Body of pancreas (tissue), 4 donors: ENCODE data around the gene EFNA3. TPM values are rescaled to one million over a fixed set of nuclear protein-coding genes. Genes with fewer than 3 reads are reported as not detected.

ENCODE experiments used
- ATAC-seq: fragments of 150-250 bp; one replicate; pipeline ENCODE4 v1.9.1; 2016
- DNase-seq, 4 donors: peaks; one replicate each; pipeline ENCODE4 v3.0.0-alpha.2; 2019
- H3K27ac ChIP-seq, 4 donors: fragments of 200-600 bp; sonication (generic); 1 replicate in 3 of 4; 2 replicates in 1 of 4; pipeline versions ENCODE4 v1.5.1 to v1.6.1; 2016 to 2019; ENCODE audit warnings: mild to moderate bottlenecking in 1 of 4, mixed read lengths in 1 of 4, moderate library complexity in 1 of 4
- H3K27me3 ChIP-seq, 2 donors: fragments of 200-600 bp; sonication (generic); one replicate each; pipeline ENCODE4 v1.6.0; 2016; ENCODE audit warnings: mild to moderate bottlenecking in 1 of 2
- H3K36me3 ChIP-seq, 2 donors: fragments of 200-600 bp; sonication (generic); replicated peaks in 1 of 2; 2 replicates each; pipeline ENCODE4 v1.5.1; 2016; ENCODE audit warnings: low read depth in 2 of 2; ENCODE audit not compliant: insufficient read depth in 1 of 2
- H3K4me1 ChIP-seq: fragments of 200-600 bp; sonication (generic); one replicate; pipeline ENCODE4 v1.6.0; 2016
- H3K4me3 ChIP-seq, 2 donors: fragments of 200-600 bp; sonication (generic); 1 replicate in 1 of 2; 2 replicates in 1 of 2; pipeline ENCODE4 v1.5.1; 2016 to 2019
- H3K9me3 ChIP-seq, 3 donors: fragments of 200-600 bp; sonication (generic); 1 replicate in 2 of 3; 2 replicates in 1 of 3; pipeline ENCODE4 v1.5.1; 2016
- CTCF ChIP-seq, 7 experiments: fragments of 450-650 bp in 4 of 7; fragments of 200-600 bp in 3 of 7; sonication (generic) in 3 of 7; IDR thresholded peaks; one replicate each; pipeline ENCODE4 v1.5.1; 2016 to 2019; ENCODE audit warnings: antibody characterized with exemption in 7 of 7
- POLR2A ChIP-seq, 3 donors: fragments of 450-650 bp; IDR thresholded peaks; one replicate each; pipeline ENCODE4 v1.6.1; 2016; ENCODE audit warnings: antibody characterized with exemption in 3 of 3, mild to moderate bottlenecking in 2 of 3
- WGBS, 2 donors: methylation state at CpG; one replicate each; pipeline ENCODE4 v1.1.5; 2017; 5-methylcytosine and 5-hydroxymethylcytosine counted together
- intact Hi-C: fragments of 100-400 bp; cut with DNase I; formaldehyde crosslinking; loops from one replicate; pipeline ENCODE4 v1.15.1; 2023
- total RNA-seq, 2 donors: library from RNA; depleted of rRNA; stranded (reverse); fragments of >200 nt; gene quantifications; one replicate each; pipeline ENCODE4 v1.1.0, GENCODE V29; 2016

The EFNA3 gene
- total RNA-seq, 2 donors from 2014 or later = 1.8 TPM; not detected in 1

GRCh38 chr1:155032886-155033285 lies 45.8 kb upstream of the EFNA3 start:
- 80% methylated on average over 12 of the region's 12 CpGs; no CpG with 5 or more reads in 1 of the 2 donors for WGBS, 2 donors
- no peak for ATAC-seq
- no peak for DNase-seq

GRCh38 chr1:155033524-155033923 lies 45.1 kb upstream of the EFNA3 start, which contains the start of the genes DCST1 and DCST2:
Gene DCST1 (plus strand): TSS chr1:155033824. CDS start chr1:155034037, 213 bp downstream.
Gene DCST2 (minus strand): TSS chr1:155033781. CDS start chr1:155033701, 80 bp downstream.
- ATAC-seq (no peak), DNase-seq (no peak)
- intact Hi-C loops = no loop called here
- no peak within 1 kb of the TSS for H3K4me3 ChIP-seq
- 93 to 95% methylated on average over 7 to 9 of the region's 9 CpGs for WGBS, 2 donors
- H3K4me1 ChIP-seq = no peaks in the 10 kb centered on the region
- no peaks in the 10 kb centered on the region for H3K36me3 ChIP-seq
- no peak within 1 kb of the TSS for H3K27ac ChIP-seq
- TF ChIP-seq CTCF (IDR thresholded peaks at IDR 0.05) (no peak), POLR2A (IDR thresholded peaks at IDR 0.05) (no peak)
- H3K27me3 ChIP-seq = no peaks in the 10 kb centered on the region
- no peaks in the 10 kb centered on the region for H3K9me3 ChIP-seq

More at GRCh38 chr1:155032886-155033285, 45.8 kb upstream of the EFNA3 start:
- intact Hi-C loops = no loop called here
- Histone ChIP-seq H3K36me3 (no peaks in the 10 kb centered on the region), H3K4me1 (no peaks in the 10 kb centered on the region), H3K27ac (no peak overlapping the region), H3K27me3 (no peaks in the 10 kb centered on the region), H3K9me3 (no peaks in the 10 kb centered on the region), H3K4me3 (no peak overlapping the region)
- TF ChIP-seq POLR2A (IDR thresholded peaks at IDR 0.05) (no peak), CTCF (IDR thresholded peaks at IDR 0.05) (no peak)

- no peaks in the 10 kb centered on the region for H3K27me3 ChIP-seq
- H3K27ac ChIP-seq = no peak overlapping the region
- intact Hi-C loops = no loop called here
- H3K9me3 ChIP-seq = no peaks in the 10 kb centered on the region
- no peaks in the 10 kb centered on the region for H3K4me1 ChIP-seq
- DNase-seq (no peak), ATAC-seq (no peak)
- H3K4me3 ChIP-seq = no peak overlapping the region
- TF ChIP-seq POLR2A (IDR thresholded peaks at IDR 0.05) (no peak), CTCF (IDR thresholded peaks at IDR 0.05) (no peak)
- WGBS, 2 donors = 77 to 82% methylated on average over 18 to 20 of the region's 20 CpGs
- H3K36me3 ChIP-seq = no peaks in the 10 kb centered on the region
Observed at GRCh38 chr1:155034318-155035208, 44.1 kb upstream of the EFNA3 start.

GRCh38 chr1:155035936-155036335 lies 42.7 kb upstream of the EFNA3 start:
- ATAC-seq (no peak), DNase-seq (no peak)
- H3K4me3 ChIP-seq = no peak overlapping the region
- 61 to 89% methylated on average over 2 of the region's 2 CpGs for WGBS, 2 donors
- intact Hi-C loops = no loop called here
- no peak overlapping the region for H3K27ac ChIP-seq
- H3K4me1 ChIP-seq = no peaks in the 10 kb centered on the region
- no peaks in the 10 kb centered on the region for H3K36me3 ChIP-seq
- TF ChIP-seq POLR2A (IDR thresholded peaks at IDR 0.05) (no peak), CTCF (IDR thresholded peaks at IDR 0.05) (no peak)
- no peaks in the 10 kb centered on the region for H3K27me3 ChIP-seq
- H3K9me3 ChIP-seq = no peaks in the 10 kb centered on the region
